Measurements from ENCODE around the gene CAMKK2. TPM values are rescaled to one million over a fixed set of nuclear protein-coding genes. Genes with fewer than 3 reads are reported as not detected.

Gene CAMKK2
- total RNA-seq, 1 donor from 2014 or later: 34.4 TPM

DNA sequence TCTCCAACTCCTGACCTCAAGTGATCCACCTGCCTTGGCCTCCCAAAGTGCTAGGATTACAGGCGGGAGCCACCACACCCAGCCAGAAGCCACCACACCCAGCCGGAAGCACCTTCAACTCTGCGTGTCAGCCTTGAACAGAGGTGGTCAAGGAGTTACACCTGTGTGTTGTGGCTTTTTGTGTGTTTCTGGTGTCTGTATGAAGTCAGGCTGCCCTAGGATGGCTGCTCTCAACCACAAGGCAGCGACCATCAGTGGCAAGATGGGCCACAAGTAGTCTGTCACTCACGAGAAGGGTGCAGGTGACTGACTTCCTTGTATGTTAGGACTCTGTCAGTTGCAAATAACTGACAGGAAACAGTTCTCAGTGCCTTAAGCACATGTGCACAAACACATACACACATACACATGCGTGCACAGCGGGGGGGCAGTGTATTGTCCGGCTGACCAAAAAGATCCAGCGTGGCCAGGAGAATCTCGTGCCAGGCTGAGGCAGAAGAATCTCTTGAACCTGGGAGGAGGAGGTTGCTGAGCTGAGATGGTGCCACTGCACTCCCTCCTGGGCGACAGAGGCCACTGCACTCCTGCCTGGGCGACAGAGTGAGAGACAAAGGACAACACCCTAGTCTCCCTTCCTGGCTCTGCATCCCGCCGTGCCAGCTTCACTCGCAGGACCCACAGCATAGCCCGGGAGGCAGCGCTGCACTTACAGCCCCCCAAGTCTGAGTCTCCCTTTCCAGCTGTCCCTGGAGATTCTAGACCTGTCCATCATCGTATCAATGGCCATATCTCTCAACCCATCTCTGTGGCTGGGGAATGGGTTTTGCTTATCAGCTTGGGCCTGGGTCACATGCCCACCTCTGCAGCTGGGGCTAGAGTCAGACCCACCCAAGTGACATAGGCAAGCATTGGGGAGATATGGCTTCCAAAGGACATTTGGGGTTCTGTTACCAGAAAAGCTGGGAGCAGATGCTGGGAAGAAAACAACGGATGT, 72.9 kb downstream of the CAMKK2 start:
- no peak for DNase-seq (ENCODE audit: extremely low spot score, unreplicated experiment)
- Mint-ChIP-seq H3K27me3 (no peaks in the 10 kb centered on the region), H3K27ac (peak overlapping the region; percentile 55)

DNA sequence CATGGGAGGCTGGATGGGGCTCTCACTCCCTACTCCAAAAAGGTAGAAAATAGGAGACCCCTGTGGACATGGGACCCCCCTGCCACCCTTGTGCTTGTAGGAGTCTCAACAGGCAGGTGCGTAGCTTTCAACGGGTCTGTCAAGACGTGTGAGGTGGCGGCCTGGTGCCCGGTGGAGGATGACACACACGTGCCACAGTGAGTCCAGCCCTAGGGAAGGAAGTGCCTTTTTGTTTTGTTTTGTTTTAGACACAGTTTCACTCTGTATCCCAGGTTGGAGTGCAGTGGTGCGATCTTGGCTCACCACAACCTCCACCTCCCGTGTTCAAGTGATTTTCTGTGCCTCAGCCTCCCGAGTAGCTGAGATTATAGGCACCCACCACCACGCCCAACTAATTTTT, 73.7 kb downstream of the CAMKK2 start:
- H3K4me3 Mint-ChIP-seq: no peak overlapping the region
- no peaks in the 10 kb centered on the region for H3K9me3 Mint-ChIP-seq
- peaks cover 7% of the 10 kb centered on the region for H3K4me1 Mint-ChIP-seq (ENCODE audit: unreplicated experiment)
- no peak for DNase-seq (ENCODE audit: extremely low spot score, unreplicated experiment)
- no peaks in the 10 kb centered on the region for H3K27me3 Mint-ChIP-seq
- H3K27ac Mint-ChIP-seq: no peak overlapping the region
- TF ChIP-seq, protein P1, sequence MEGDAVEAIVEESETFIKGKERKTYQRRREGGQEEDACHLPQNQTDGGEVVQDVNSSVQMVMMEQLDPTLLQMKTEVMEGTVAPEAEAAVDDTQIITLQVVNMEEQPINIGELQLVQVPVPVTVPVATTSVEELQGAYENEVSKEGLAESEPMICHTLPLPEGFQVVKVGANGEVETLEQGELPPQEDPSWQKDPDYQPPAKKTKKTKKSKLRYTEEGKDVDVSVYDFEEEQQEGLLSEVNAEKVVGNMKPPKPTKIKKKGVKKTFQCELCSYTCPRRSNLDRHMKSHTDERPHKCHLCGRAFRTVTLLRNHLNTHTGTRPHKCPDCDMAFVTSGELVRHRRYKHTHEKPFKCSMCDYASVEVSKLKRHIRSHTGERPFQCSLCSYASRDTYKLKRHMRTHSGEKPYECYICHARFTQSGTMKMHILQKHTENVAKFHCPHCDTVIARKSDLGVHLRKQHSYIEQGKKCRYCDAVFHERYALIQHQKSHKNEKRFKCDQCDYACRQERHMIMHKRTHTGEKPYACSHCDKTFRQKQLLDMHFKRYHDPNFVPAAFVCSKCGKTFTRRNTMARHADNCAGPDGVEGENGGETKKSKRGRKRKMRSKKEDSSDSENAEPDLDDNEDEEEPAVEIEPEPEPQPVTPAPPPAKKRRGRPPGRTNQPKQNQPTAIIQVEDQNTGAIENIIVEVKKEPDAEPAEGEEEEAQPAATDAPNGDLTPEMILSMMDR (conservative IDR thresholded peaks at IDR 0.05): no peak
- H3K36me3 Mint-ChIP-seq: peaks cover 7% of the 10 kb centered on the region

More for the DNA sequence above, 72.9 kb downstream of the CAMKK2 start:
- TF ChIP-seq, protein P1 (conservative IDR thresholded peaks at IDR 0.05): peak; percentile 24
- Mint-ChIP-seq H3K4me3 (no peak overlapping the region), H3K9me3 (no peaks in the 10 kb centered on the region), H3K4me1 (ENCODE audit: unreplicated experiment) (peaks cover 7% of the 10 kb centered on the region), H3K36me3 (peaks cover 7% of the 10 kb centered on the region)

DNA sequence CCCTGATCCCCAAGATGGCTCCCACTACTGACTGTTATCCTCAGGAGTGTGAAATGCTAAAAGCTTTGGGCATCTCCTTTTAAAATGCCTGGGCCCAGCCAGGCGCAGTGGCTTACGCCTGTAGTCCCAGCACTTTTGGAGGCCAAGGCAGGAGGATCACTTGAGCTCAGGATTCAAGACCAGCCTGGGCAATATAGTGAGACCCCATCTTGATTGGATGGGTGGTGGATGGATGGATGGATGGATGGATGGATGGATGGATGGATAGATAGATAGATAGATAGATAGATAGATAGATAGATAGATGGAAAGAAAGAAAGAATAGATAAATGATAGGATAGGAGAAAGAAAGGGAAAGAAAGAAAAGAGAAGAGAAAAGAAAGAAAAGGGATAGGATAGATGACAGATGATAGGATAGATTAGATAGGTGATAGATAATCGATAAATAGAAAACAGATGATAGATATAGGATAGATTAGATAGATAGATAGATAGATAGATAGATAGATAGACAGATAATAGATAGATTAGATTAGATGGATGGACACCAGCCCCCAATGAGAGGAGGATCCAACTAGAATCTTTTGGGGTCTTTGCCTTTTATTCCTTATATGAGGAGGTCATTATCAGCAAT, 77.0 kb downstream of the CAMKK2 start:
- no peaks in the 10 kb centered on the region for H3K9me3 Mint-ChIP-seq
- H3K27me3 Mint-ChIP-seq: no peaks in the 10 kb centered on the region
- H3K27ac Mint-ChIP-seq: no peak overlapping the region
- no peak for DNase-seq (ENCODE audit: extremely low spot score, unreplicated experiment)
- peaks cover 1% of the 10 kb centered on the region for H3K36me3 Mint-ChIP-seq
- TF ChIP-seq, protein P1 (conservative IDR thresholded peaks at IDR 0.05): no peak
- peaks cover under 1% of the 10 kb centered on the region for H3K4me1 Mint-ChIP-seq (ENCODE audit: unreplicated experiment)
- H3K4me3 Mint-ChIP-seq: no peak overlapping the region

DNA sequence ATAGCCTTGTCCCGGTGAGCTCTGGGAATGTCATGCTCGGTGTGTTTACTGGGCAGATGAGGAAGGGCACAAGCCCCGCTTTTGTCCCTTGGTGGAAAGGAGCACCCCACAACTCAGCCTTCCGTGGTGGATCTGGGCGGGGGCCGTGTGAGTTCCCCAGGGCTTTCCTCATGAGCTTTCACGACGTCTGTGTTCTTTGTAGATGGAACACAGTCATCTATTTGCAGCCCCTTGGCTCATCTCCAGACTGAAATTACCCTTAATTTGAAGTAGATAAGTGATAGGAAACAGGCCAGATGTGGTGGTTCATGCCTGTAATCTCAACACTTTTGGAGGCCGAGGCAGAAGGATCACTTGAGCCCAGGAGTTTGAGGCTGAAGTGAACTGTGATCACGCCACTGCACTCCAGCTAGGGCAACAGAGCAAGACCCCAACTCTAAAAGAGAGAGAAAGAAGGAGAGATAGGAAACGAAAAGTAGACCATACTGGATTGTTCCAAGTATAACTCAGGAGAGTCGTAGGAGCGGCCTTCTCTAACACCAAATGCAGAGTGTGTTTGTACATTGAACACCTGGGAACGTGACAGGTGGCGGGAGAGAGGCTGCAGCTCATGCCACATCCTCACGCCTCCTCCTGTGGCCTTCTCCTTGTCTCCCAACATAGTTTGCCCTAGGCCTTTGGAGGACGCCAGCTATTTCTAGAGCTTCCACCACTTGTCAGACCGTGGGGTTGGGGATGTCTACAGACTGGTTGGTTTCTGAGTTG, 77.7 kb downstream of the CAMKK2 start:
- H3K4me1 Mint-ChIP-seq (ENCODE audit: unreplicated experiment): peaks cover 5% of the 10 kb centered on the region
- no peak for DNase-seq (ENCODE audit: extremely low spot score, unreplicated experiment)
- TF ChIP-seq, protein P1 (conservative IDR thresholded peaks at IDR 0.05): no peak
- no peak overlapping the region for H3K4me3 Mint-ChIP-seq
- H3K36me3 Mint-ChIP-seq: peaks cover 4% of the 10 kb centered on the region
- H3K9me3 Mint-ChIP-seq: no peaks in the 10 kb centered on the region
- H3K27me3 Mint-ChIP-seq: no peaks in the 10 kb centered on the region
- H3K27ac Mint-ChIP-seq: no peak overlapping the region

DNA sequence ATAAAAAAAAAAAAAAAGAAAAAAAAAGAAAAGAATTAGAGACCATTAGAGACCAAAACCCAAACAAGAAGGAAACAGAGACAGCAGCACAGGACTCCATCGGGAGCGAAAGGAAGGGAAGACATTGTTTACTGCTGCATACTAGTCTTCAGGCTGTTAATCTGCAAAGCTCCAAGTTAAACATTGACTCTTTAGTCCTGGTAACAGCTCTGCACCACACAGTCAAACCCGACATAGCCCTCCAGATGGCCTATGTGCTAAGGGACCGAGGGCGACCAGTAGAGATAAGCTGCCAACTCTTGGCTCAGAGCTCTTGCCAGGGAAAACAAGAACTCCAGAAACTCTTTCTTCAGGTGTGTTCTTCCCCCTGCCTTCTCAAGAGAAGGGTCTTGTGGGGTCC, 78.7 kb downstream of the CAMKK2 start:
- Mint-ChIP-seq H3K27ac (peak overlapping the region; percentile 48), H3K4me1 (ENCODE audit: unreplicated experiment) (peaks cover 5% of the 10 kb centered on the region), H3K27me3 (no peaks in the 10 kb centered on the region), H3K36me3 (peaks cover 4% of the 10 kb centered on the region), H3K4me3 (no peak overlapping the region), H3K9me3 (no peaks in the 10 kb centered on the region)
- DNase-seq (ENCODE audit: extremely low spot score, unreplicated experiment): no peak
- TF ChIP-seq, protein P1 (conservative IDR thresholded peaks at IDR 0.05): no peak
